GM12878 (cell line): ENCODE data around the gene RTN4. TPM values are rescaled to one million over a fixed set of nuclear protein-coding genes. Genes with fewer than 3 reads are reported as not detected.
A peak's percentile ranks its signal among the peaks of the same experiment; 100 is the strongest.

Experiments
- CBX5 ChIP-seq: sonication (generic); IDR thresholded peaks from 2 replicates; pipeline ENCODE4 v1.6.1; 2016; ENCODE audit warnings: low read depth, moderate library complexity, mild to moderate bottlenecking, inconsistent platforms
- EED ChIP-seq: sonication (generic); IDR thresholded peaks from 2 replicates; pipeline ENCODE4 v1.6.1; 2016; ENCODE audit warnings: antibody characterized with exemption, low read depth
- FOXK2 ChIP-seq: fragments of 450-650 bp; IDR thresholded peaks from 2 replicates; pipeline ENCODE4 v1.6.1; 2017; ENCODE audit warnings: mild to moderate bottlenecking, moderate library complexity
- HDAC6 ChIP-seq: fragments of 200-600 bp; sonication (generic); IDR thresholded peaks from one replicate; pipeline ENCODE4 v1.8.0; 2017; ENCODE audit warnings: antibody characterized with exemption; ENCODE audit not compliant: unreplicated experiment
- MEF2A ChIP-seq: IDR thresholded peaks from 2 replicates; pipeline ENCODE4 v1.6.1; 2011; ENCODE audit warnings: low read depth, mild to moderate bottlenecking, low read length, moderate library complexity; ENCODE audit not compliant: insufficient read depth
- MTA3 ChIP-seq: IDR thresholded peaks from 2 replicates; pipeline ENCODE4 v1.6.1; 2012; ENCODE audit warnings: low read length, inconsistent platforms, borderline replicate concordance
- NFXL1 ChIP-seq: fragments of 450-650 bp; IDR thresholded peaks from 2 replicates; pipeline ENCODE4 v1.6.1; 2017; ENCODE audit warnings: antibody characterized with exemption, mild to moderate bottlenecking, borderline replicate concordance
- NFYA ChIP-seq: IDR thresholded peaks from 2 replicates; pipeline ENCODE4 v1.6.1; 2011; ENCODE audit warnings: low read depth, mild to moderate bottlenecking, low read length, improper control_type of control experiment, borderline replicate concordance
- NR2F1 ChIP-seq: fragments of 450-650 bp; conservative IDR thresholded peaks from 2 replicates; pipeline ENCODE4 v1.6.1; 2017; ENCODE audit warnings: mild to moderate bottlenecking
- PAX5 ChIP-seq: IDR thresholded peaks from 2 replicates; pipeline ENCODE4 v1.6.1; 2011; ENCODE audit warnings: low read depth, low read length, borderline replicate concordance
- SMAD5 ChIP-seq: IDR thresholded peaks from 2 replicates; pipeline ENCODE4 v1.6.1; 2016; ENCODE audit warnings: antibody characterized with exemption, low read depth
- SREBF1 ChIP-seq: IDR thresholded peaks from 2 replicates; pipeline ENCODE4 v1.6.1; 2012; ENCODE audit warnings: mild to moderate bottlenecking, low read length
- polyA plus RNA-seq, 11 experiments: library from polyadenylated mRNA; depleted of rRNA in 4 of 11; unstranded in 6 of 11; stranded (reverse) in 5 of 11; fragments of >200 nt; fragmentation: Nextera tagmentation in 4 of 11; fragmentation: Illumina TruSeq in 1 of 11; extraction: Ambion mirVana in 4 of 11; extraction: Trizol in 1 of 11; gene quantifications; 1 replicate in 1 of 11; 2 replicates in 10 of 11; pipeline versions ENCODE4 v1.2.1 to v1.2.3, GENCODE V29; 2011 to 2016; ENCODE audit warnings: inconsistent platforms in 2 of 11, missing spikeins in 2 of 11, low read depth in 1 of 11
- total RNA-seq, 4 experiments: library from RNA; depleted of rRNA in 3 of 4; stranded (reverse); fragments of >200 nt in 3 of 4; fragmentation: Illumina TruSeq in 1 of 4; extraction: Trizol in 1 of 4; gene quantifications; 2 replicates each; pipeline versions ENCODE4 v1.2.1 to v1.2.3, GENCODE V29; 2013 to 2021
- TF ChIP-seq, protein P1 (sequence below): IDR thresholded peaks from 2 replicates; pipeline ENCODE4 v1.6.1; 2011; ENCODE audit warnings: mild to moderate bottlenecking, low read depth, low read length, moderate library complexity; ENCODE audit not compliant: insufficient replicate concordance
- TF ChIP-seq, protein P2 (sequence below): IDR thresholded peaks from 2 replicates; pipeline ENCODE4 v1.6.1; 2012; ENCODE audit warnings: mild to moderate bottlenecking, low read depth, low read length
- TF ChIP-seq, protein P3 (sequence below): fragments of 450-650 bp; IDR thresholded peaks from 2 replicates; pipeline ENCODE4 v1.6.1; 2017; ENCODE audit warnings: mild to moderate bottlenecking, moderate library complexity
- TF ChIP-seq, protein P4 (sequence below): fragments of 450-650 bp; IDR thresholded peaks from 2 replicates; pipeline ENCODE4 v1.6.1; 2017; ENCODE audit warnings: low read depth, mild to moderate bottlenecking, moderate library complexity

RTN4 gene
- total and polyA plus RNA-seq, 10 of the 15 experiments (the other 5 are each of a cell fraction or from before 2014, with no cell fraction given), result 56.0 to 133 (median 83.3) TPM

DNA sequence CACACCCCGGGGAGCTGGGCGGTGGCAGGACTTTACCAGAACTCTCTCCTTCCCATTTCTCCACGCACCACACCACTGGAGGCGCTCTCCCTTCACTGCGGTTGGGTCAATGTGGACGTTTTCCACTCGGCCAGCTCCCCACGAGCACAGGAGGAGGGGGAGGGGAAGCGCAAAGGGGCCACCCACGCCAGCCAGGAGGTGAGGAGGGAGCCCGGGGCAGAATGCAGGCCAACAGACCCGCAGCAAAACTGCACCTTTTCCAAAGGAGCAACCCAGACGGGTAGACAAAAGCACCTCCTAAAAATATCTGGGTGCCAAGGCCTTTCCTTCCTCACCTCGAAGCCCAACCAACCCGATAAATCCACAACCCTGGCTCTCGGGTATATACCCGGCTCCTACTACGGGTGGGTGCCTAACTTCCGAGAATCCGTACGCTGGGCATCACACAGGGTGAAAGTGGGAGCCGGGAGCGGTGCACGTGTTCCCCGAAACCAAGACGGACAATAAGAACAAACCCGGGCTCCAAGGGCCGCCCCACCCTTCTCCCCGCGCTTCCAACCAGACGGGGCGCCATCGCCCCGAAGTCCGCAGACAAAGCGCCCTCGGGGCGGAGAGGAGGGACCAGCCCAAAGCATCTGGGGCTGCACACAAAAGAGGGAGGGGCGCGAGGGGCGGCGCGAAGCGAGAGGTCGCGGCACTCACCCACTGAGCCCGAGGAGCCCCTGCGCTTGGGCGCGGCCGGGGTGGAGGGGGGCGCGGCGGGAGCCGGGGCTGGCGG, 1.0 kb downstream of the RTN4 start (continued):
- TF ChIP-seq CBX5 (no peak), NR2F1 (0 out of 2 replicates have a peak, but pooled peaks have one; percentile 26), MEF2A (0 out of 2 replicates have a peak, but pooled peaks have one; percentile 19), NFXL1 (no peak), MTA3 (peak; percentile 68; the same call in 1 of the 2 replicates), EED (peak; percentile 86), NFYA (no peak), FOXK2 (no peak), SREBF1 (no peak), SMAD5 (no peak), PAX5 (peak; percentile 76), HDAC6 (no peak)
- TF ChIP-seq, protein P1, sequence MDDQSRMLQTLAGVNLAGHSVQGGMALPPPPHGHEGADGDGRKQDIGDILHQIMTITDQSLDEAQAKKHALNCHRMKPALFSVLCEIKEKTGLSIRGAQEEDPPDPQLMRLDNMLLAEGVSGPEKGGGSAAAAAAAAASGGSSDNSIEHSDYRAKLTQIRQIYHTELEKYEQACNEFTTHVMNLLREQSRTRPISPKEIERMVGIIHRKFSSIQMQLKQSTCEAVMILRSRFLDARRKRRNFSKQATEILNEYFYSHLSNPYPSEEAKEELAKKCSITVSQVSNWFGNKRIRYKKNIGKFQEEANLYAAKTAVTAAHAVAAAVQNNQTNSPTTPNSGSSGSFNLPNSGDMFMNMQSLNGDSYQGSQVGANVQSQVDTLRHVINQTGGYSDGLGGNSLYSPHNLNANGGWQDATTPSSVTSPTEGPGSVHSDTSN, result no peak
- TF ChIP-seq, protein P2, sequence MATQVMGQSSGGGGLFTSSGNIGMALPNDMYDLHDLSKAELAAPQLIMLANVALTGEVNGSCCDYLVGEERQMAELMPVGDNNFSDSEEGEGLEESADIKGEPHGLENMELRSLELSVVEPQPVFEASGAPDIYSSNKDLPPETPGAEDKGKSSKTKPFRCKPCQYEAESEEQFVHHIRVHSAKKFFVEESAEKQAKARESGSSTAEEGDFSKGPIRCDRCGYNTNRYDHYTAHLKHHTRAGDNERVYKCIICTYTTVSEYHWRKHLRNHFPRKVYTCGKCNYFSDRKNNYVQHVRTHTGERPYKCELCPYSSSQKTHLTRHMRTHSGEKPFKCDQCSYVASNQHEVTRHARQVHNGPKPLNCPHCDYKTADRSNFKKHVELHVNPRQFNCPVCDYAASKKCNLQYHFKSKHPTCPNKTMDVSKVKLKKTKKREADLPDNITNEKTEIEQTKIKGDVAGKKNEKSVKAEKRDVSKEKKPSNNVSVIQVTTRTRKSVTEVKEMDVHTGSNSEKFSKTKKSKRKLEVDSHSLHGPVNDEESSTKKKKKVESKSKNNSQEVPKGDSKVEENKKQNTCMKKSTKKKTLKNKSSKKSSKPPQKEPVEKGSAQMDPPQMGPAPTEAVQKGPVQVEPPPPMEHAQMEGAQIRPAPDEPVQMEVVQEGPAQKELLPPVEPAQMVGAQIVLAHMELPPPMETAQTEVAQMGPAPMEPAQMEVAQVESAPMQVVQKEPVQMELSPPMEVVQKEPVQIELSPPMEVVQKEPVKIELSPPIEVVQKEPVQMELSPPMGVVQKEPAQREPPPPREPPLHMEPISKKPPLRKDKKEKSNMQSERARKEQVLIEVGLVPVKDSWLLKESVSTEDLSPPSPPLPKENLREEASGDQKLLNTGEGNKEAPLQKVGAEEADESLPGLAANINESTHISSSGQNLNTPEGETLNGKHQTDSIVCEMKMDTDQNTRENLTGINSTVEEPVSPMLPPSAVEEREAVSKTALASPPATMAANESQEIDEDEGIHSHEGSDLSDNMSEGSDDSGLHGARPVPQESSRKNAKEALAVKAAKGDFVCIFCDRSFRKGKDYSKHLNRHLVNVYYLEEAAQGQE, result no peak
- TF ChIP-seq, protein P3, sequence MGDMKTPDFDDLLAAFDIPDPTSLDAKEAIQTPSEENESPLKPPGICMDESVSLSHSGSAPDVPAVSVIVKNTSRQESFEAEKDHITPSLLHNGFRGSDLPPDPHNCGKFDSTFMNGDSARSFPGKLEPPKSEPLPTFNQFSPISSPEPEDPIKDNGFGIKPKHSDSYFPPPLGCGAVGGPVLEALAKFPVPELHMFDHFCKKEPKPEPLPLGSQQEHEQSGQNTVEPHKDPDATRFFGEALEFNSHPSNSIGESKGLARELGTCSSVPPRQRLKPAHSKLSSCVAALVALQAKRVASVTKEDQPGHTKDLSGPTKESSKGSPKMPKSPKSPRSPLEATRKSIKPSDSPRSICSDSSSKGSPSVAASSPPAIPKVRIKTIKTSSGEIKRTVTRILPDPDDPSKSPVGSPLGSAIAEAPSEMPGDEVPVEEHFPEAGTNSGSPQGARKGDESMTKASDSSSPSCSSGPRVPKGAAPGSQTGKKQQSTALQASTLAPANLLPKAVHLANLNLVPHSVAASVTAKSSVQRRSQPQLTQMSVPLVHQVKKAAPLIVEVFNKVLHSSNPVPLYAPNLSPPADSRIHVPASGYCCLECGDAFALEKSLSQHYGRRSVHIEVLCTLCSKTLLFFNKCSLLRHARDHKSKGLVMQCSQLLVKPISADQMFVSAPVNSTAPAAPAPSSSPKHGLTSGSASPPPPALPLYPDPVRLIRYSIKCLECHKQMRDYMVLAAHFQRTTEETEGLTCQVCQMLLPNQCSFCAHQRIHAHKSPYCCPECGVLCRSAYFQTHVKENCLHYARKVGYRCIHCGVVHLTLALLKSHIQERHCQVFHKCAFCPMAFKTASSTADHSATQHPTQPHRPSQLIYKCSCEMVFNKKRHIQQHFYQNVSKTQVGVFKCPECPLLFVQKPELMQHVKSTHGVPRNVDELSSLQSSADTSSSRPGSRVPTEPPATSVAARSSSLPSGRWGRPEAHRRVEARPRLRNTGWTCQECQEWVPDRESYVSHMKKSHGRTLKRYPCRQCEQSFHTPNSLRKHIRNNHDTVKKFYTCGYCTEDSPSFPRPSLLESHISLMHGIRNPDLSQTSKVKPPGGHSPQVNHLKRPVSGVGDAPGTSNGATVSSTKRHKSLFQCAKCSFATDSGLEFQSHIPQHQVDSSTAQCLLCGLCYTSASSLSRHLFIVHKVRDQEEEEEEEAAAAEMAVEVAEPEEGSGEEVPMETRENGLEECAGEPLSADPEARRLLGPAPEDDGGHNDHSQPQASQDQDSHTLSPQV, result no peak
- TF ChIP-seq, protein P4, sequence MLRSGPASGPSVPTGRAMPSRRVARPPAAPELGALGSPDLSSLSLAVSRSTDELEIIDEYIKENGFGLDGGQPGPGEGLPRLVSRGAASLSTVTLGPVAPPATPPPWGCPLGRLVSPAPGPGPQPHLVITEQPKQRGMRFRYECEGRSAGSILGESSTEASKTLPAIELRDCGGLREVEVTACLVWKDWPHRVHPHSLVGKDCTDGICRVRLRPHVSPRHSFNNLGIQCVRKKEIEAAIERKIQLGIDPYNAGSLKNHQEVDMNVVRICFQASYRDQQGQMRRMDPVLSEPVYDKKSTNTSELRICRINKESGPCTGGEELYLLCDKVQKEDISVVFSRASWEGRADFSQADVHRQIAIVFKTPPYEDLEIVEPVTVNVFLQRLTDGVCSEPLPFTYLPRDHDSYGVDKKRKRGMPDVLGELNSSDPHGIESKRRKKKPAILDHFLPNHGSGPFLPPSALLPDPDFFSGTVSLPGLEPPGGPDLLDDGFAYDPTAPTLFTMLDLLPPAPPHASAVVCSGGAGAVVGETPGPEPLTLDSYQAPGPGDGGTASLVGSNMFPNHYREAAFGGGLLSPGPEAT, result peak; percentile 81; the same call in 1 of the 2 replicates
